ENCODE results near the gene C2CD2. TPM values are rescaled to one million over a fixed set of nuclear protein-coding genes. Genes with fewer than 3 reads are reported as not detected.

C2CD2 gene
- total and polyA plus RNA-seq, 10 of the 15 experiments (the other 5 are each of a cell fraction or from before 2014, with no cell fraction given): 2.2 to 30.9 (median 9.9) TPM

- TF ChIP-seq SRF (IDR thresholded peaks at IDR 0.05; ENCODE audit: low read depth in 2 of 2, low read length in 2 of 2): no peak
- peak; percentile 96 for TF ChIP-seq RELB (IDR thresholded peaks at IDR 0.05; ENCODE audit: low read depth)
- TF ChIP-seq BCL11A (IDR thresholded peaks at IDR 0.05; ENCODE audit: low read depth, low read length): peak; percentile 81
- peak; percentile 96 to 97 for TF ChIP-seq IKZF2 (IDR thresholded peaks at IDR 0.05)
- TF ChIP-seq HDAC6 (IDR thresholded peaks at IDR 0.05; ENCODE audit: unreplicated experiment): no peak
- no peak for TF ChIP-seq ZNF24 (IDR thresholded peaks at IDR 0.05)
- no peak for TF ChIP-seq KAT2A (conservative IDR thresholded peaks at IDR 0.05; ENCODE audit: control insufficient read depth, low read depth, low read length)
- no peak for TF ChIP-seq MAX (IDR thresholded peaks at IDR 0.05; ENCODE audit: low read depth, low read length)
- TF ChIP-seq RAD21 (IDR thresholded peaks at IDR 0.05; ENCODE audit: insufficient read depth, low read depth, low read length): no peak
- no peak for TF ChIP-seq PML (IDR thresholded peaks at IDR 0.05; ENCODE audit: low read length)
- TF ChIP-seq CREB1 (IDR thresholded peaks at IDR 0.05; ENCODE audit: low read depth): 0 out of 2 replicates have a peak, but pooled peaks have one; percentile 31
- no peak for TF ChIP-seq CEBPZ (IDR thresholded peaks at IDR 0.05; ENCODE audit: low read depth, low read length)
- peak; percentile 78 for TF ChIP-seq NBN (IDR thresholded peaks at IDR 0.05)
- TF ChIP-seq CHD2 (IDR thresholded peaks at IDR 0.05; ENCODE audit: borderline replicate concordance, low read depth, low read length): no peak
- no peak for TF ChIP-seq ZNF622 (IDR thresholded peaks at IDR 0.05)
- no peak for TF ChIP-seq HDAC2 (IDR thresholded peaks at IDR 0.05)
- no peak for TF ChIP-seq IRF3 (IDR thresholded peaks at IDR 0.05)
- no peak for TF ChIP-seq IRF5 (IDR thresholded peaks at IDR 0.05; ENCODE audit: borderline replicate concordance)
- no peak for TF ChIP-seq JUND (IDR thresholded peaks at IDR 0.05; ENCODE audit: low read depth, low read length)
- no peak for TF ChIP-seq MYC (IDR thresholded peaks at IDR 0.05; ENCODE audit: insufficient read depth, insufficient read length, insufficient replicate concordance, low read length, severe bottlenecking)
- peak; percentile 72; the same call in 1 of the 2 replicates for TF ChIP-seq CREM (IDR thresholded peaks at IDR 0.05; ENCODE audit: low read depth)
- no peak for TF ChIP-seq CBX5 (IDR thresholded peaks at IDR 0.05; ENCODE audit: low read depth)
- TF ChIP-seq KLF5 (IDR thresholded peaks at IDR 0.05; ENCODE audit: partially characterized antibody): no peak
- TF ChIP-seq EZH2 (IDR thresholded peaks at IDR 0.05; ENCODE audit: borderline replicate concordance, control insufficient read depth, low read depth, low read length): no peak
Measured at GRCh38 chr21:41928621-41929220, 25.1 kb downstream of the C2CD2 start (continued).

All from GM12878 (cell line).